GM12878 (cell line): ENCODE results near the gene DNAJB6. TPM values are rescaled to one million over a fixed set of nuclear protein-coding genes. Genes with fewer than 3 reads are reported as not detected.

Experiments used
- ATF2 ChIP-seq: IDR thresholded peaks from 2 replicates; pipeline ENCODE4 v1.6.1; 2012; ENCODE audit warnings: low read length, inconsistent platforms
- ATF3 ChIP-seq: IDR thresholded peaks from 2 replicates; pipeline ENCODE4 v1.6.1; 2011; ENCODE audit warnings: low read depth, mild to moderate bottlenecking, low read length, moderate library complexity, borderline replicate concordance; ENCODE audit errors: extremely low read depth
- BACH1 ChIP-seq: fragments of 450-650 bp; IDR thresholded peaks from 2 replicates; pipeline ENCODE4 v1.6.1; 2017; ENCODE audit warnings: mild to moderate bottlenecking, borderline replicate concordance
- BHLHE40 ChIP-seq, 2 experiments: fragments of 450-650 bp in 1 of 2; IDR thresholded peaks; 2 replicates each; pipeline ENCODE4 v1.6.1; 2011 to 2017; ENCODE audit warnings: low read depth in 2 of 2, borderline replicate concordance in 1 of 2, improper control_type of control experiment in 1 of 2, low read length in 1 of 2, mild to moderate bottlenecking in 1 of 2
- BRCA1 ChIP-seq: IDR thresholded peaks from 2 replicates; pipeline ENCODE4 v1.6.1; 2011; ENCODE audit warnings: low read depth, low read length, improper control_type of control experiment
- CUX1 ChIP-seq: IDR thresholded peaks from 2 replicates; pipeline ENCODE4 v1.6.1; 2012; ENCODE audit warnings: improper control_type of control experiment, low read depth, low read length; ENCODE audit not compliant: insufficient replicate concordance
- IKZF1 ChIP-seq: fragments of 450-650 bp; conservative IDR thresholded peaks from 2 replicates; pipeline ENCODE4 v1.6.1; 2017; ENCODE audit warnings: antibody characterized with exemption, mild to moderate bottlenecking
- IRF4 ChIP-seq: IDR thresholded peaks from 2 replicates; pipeline ENCODE4 v1.6.1; 2011; ENCODE audit warnings: low read depth, low read length
- KAT2A ChIP-seq: conservative IDR thresholded peaks from 2 replicates; pipeline ENCODE4 v1.6.1; 2011; ENCODE audit warnings: low read depth, low read length; ENCODE audit not compliant: control insufficient read depth
- MEF2B ChIP-seq: fragments of 450-650 bp; IDR thresholded peaks from 2 replicates; pipeline ENCODE4 v1.6.1; 2018; ENCODE audit warnings: mild to moderate bottlenecking, moderate library complexity; ENCODE audit not compliant: partially characterized antibody, poor library complexity, severe bottlenecking
- MXI1 ChIP-seq: fragments of 150-350 bp; IDR thresholded peaks from 2 replicates; pipeline ENCODE4 v1.6.1; 2011; ENCODE audit warnings: low read depth, mild to moderate bottlenecking, inconsistent platforms, low read length, improper control_type of control experiment
- NBN ChIP-seq: fragments of 450-650 bp; IDR thresholded peaks from 2 replicates; pipeline ENCODE4 v1.6.1; 2016
- NR2F1 ChIP-seq: fragments of 450-650 bp; conservative IDR thresholded peaks from 2 replicates; pipeline ENCODE4 v1.6.1; 2017; ENCODE audit warnings: mild to moderate bottlenecking
- PAX5 ChIP-seq: IDR thresholded peaks from 2 replicates; pipeline ENCODE4 v1.6.1; 2011; ENCODE audit warnings: low read depth, low read length, borderline replicate concordance
- POLR2A ChIP-seq: IDR thresholded peaks from 2 replicates; pipeline ENCODE4 v1.6.1; 2011; ENCODE audit warnings: low read depth, mild to moderate bottlenecking, low read length
- RAD21 ChIP-seq: IDR thresholded peaks from 2 replicates; pipeline ENCODE4 v1.6.1; 2011; ENCODE audit warnings: mild to moderate bottlenecking, low read depth, low read length, moderate library complexity; ENCODE audit not compliant: insufficient read depth
- RB1 ChIP-seq: fragments of 450-650 bp; formaldehyde crosslinking; IDR thresholded peaks from 2 replicates; pipeline ENCODE4 v1.6.1; 2017; ENCODE audit warnings: mild to moderate bottlenecking, borderline replicate concordance
- RELB ChIP-seq: fragments of 450-650 bp; IDR thresholded peaks from 2 replicates; pipeline ENCODE4 v1.6.1; 2017; ENCODE audit warnings: low read depth, mild to moderate bottlenecking, moderate library complexity
- TBL1XR1 ChIP-seq: IDR thresholded peaks from 2 replicates; pipeline ENCODE4 v1.6.1; 2012; ENCODE audit warnings: low read depth, low read length, improper control_type of control experiment
- TCF3 ChIP-seq: IDR thresholded peaks from 2 replicates; pipeline ENCODE4 v1.6.1; 2012; ENCODE audit warnings: low read depth, mild to moderate bottlenecking, low read length, borderline replicate concordance; ENCODE audit not compliant: insufficient read depth
- ZNF24 ChIP-seq: fragments of 450-650 bp; IDR thresholded peaks from 2 replicates; pipeline ENCODE4 v1.6.1; 2017; ENCODE audit warnings: antibody characterized with exemption, mild to moderate bottlenecking
- polyA plus RNA-seq, 11 experiments: library from polyadenylated mRNA; depleted of rRNA in 4 of 11; unstranded in 6 of 11; stranded (reverse) in 5 of 11; fragments of >200 nt; fragmentation: Nextera tagmentation in 4 of 11; fragmentation: Illumina TruSeq in 1 of 11; extraction: Ambion mirVana in 4 of 11; extraction: Trizol in 1 of 11; gene quantifications; 1 replicate in 1 of 11; 2 replicates in 10 of 11; pipeline versions ENCODE4 v1.2.1 to v1.2.3, GENCODE V29; 2011 to 2016; ENCODE audit warnings: inconsistent platforms in 2 of 11, missing spikeins in 2 of 11, low read depth in 1 of 11
- total RNA-seq, 4 experiments: library from RNA; depleted of rRNA in 3 of 4; stranded (reverse); fragments of >200 nt in 3 of 4; fragmentation: Illumina TruSeq in 1 of 4; extraction: Trizol in 1 of 4; gene quantifications; 2 replicates each; pipeline versions ENCODE4 v1.2.1 to v1.2.3, GENCODE V29; 2013 to 2021

The DNAJB6 gene
- total and polyA plus RNA-seq, 10 of the 15 experiments (the other 5 are each of a cell fraction or from before 2014, with no cell fraction given), result 34.5 to 117 (median 53.1) TPM

- TF ChIP-seq RELB, result peak; percentile 62; the same call in 1 of the 2 replicates
- TF ChIP-seq NR2F1, result peak; percentile 59; the same call in 1 of the 2 replicates
- peak; percentile 74 for TF ChIP-seq IKZF1
- no peak for TF ChIP-seq BRCA1
- TF ChIP-seq TCF3, result peak; percentile 58; the same call in 1 of the 2 replicates
- no peak for TF ChIP-seq RAD21
- 0 out of 2 replicates have a peak, but pooled peaks have one; percentile 41 for TF ChIP-seq ZNF24
- no peak for TF ChIP-seq POLR2A
- TF ChIP-seq MEF2B, result peak; percentile 55
- 0 out of 2 replicates have a peak, but pooled peaks have one; percentile 41 for TF ChIP-seq ATF2
- TF ChIP-seq KAT2A, result no peak
- no peak for TF ChIP-seq ATF3
- peak; percentile 66; the same call in 1 of the 2 replicates for TF ChIP-seq NBN
- peak in 1 of 2 experiments; percentile 54; a peak in 1 of 4 replicates for TF ChIP-seq BHLHE40 (IDR thresholded peaks at IDR 0.05; ENCODE audit: borderline replicate concordance in 1 of 2, low read depth in 2 of 2, low read length in 1 of 2)
- TF ChIP-seq IRF4, result peak; percentile 89
- TF ChIP-seq RB1, result no peak
- TF ChIP-seq CUX1, result no peak
- TF ChIP-seq PAX5, result peak; percentile 24; the same call in 1 of the 2 replicates
- no peak for TF ChIP-seq MXI1
- TF ChIP-seq BACH1, result 0 out of 2 replicates have a peak, but pooled peaks have one; percentile 52
- 0 out of 2 replicates have a peak, but pooled peaks have one; percentile 44 for TF ChIP-seq TBL1XR1
Observed at GRCh38 chr7:157357129-157358040, 20.6 kb downstream of the DNAJB6 start (continued).
